GM18526 (cell line): ENCODE data around the gene BAHCC1.

Source experiments
- POLR2A ChIP-seq: IDR thresholded peaks from 3 replicates; pipeline ENCODE4 v1.6.1; 2011; ENCODE audit not compliant: insufficient read length; ENCODE audit errors: extremely low read depth

Gene BAHCC1

GRCh38 chr17:81420769-81421462 is 25.7 kb downstream of the BAHCC1 start:
- TF ChIP-seq POLR2A = no peak

- TF ChIP-seq POLR2A = no peak
These were observed 27.8 kb downstream of the BAHCC1 start for GRCh38 chr17:81422776-81423697.

- no peak for TF ChIP-seq POLR2A
These were observed 28.4 kb downstream of the BAHCC1 start for GRCh38 chr17:81423698-81424071.

- no peak for TF ChIP-seq POLR2A
These were observed 29.1 kb downstream of the BAHCC1 start for GRCh38 chr17:81424151-81425017.

- no peak for TF ChIP-seq POLR2A
These were observed 31.3 kb downstream of the BAHCC1 start for GRCh38 chr17:81426393-81427172.

GRCh38 chr17:81427173-81428120 is 32.2 kb downstream of the BAHCC1 start:
- TF ChIP-seq POLR2A = no peak

GRCh38 chr17:81428121-81428515 is 32.9 kb downstream of the BAHCC1 start:
- no peak for TF ChIP-seq POLR2A

GRCh38 chr17:81428516-81428915 is 33.3 kb downstream of the BAHCC1 start:
- no peak for TF ChIP-seq POLR2A

- no peak for TF ChIP-seq POLR2A
These were observed 33.9 kb downstream of the BAHCC1 start for GRCh38 chr17:81428948-81429774.

- TF ChIP-seq POLR2A = no peak
These were observed 34.7 kb downstream of the BAHCC1 start for GRCh38 chr17:81429821-81430551.

GRCh38 chr17:81431545-81432482 is 36.6 kb downstream of the BAHCC1 start:
- TF ChIP-seq POLR2A = no peak
